Stimulated activated CD8-positive, alpha-beta memory T cell treated with anti-CD3 and anti-CD28 coated beads, Interleukin-4, amount 100 ng/mL, for 24 hours (primary cell): Measurements from ENCODE around the gene CA14.
"Not testable (repeated sequence)": the region's sequence is repeated elsewhere in the genome, so short reads cannot be mapped to it uniquely, and the experiment has no call there.

Experiments
- DNase-seq: peaks from one replicate; pipeline ENCODE4 v3.0.0-alpha.2; 2020; ENCODE audit warnings: low read depth

Gene CA14

GRCh38 chr1:150280138-150280707 lies 22.6 kb downstream of the CA14 start:
- DNase-seq, result no peak

DNA sequence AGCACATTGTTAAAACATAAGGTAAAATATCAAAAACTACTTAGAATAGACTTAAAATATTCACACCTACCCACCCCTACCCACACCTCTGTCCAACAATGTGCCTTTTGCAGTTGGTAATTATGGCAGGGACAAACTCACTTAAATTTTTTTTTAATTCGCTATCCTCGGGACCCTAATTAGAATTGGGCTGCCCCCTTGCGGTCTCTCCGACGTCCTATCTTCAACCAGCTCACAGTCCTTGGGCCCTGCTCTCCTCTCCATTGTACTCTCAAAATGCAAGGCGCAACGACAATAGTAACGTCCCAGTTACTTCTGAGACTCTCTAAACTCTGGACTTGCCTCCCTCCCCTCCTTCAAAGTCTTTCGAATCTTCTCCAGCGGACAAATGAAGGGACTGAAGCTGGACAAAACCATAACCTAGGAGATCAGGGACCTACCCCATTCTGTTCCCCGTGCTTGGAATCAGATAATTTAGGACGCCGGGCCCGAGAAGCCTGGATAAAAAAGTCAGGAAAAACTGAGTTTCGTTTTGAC lies 23.7 kb downstream of the CA14 start:
- DNase-seq, result peak; percentile 40

- DNase-seq, result peak; percentile 47
Observed at GRCh38 chr1:150281758-150282557, 24.4 kb downstream of the CA14 start, which contains the start of gene CIART. Gene CIART (plus strand): TSS chr1:150282554. CDS start chr1:150283268, 714 bp downstream.

GRCh38 chr1:150282558-150282958 lies 25.0 kb downstream of the CA14 start:
- no peak for DNase-seq

DNA sequence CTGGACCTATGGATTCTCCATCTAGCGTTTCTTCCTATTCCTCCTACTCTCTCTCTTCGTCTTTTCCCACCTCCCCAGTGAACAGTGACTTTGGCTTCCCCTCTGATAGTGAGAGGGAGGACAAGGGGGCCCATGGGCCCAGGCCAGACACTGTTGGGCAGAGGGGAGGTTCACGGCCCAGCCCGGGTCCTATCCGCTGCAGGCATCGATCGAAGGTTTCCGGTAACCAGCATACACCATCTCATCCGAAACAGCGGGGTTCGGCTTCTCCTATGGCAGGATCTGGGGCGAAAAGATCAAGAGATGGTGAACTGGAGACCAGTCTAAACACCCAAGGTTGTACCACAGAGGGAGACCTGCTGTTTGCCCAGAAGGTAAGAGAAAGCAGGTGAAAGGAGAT lies 25.7 kb downstream of the CA14 start:
- DNase-seq, result no peak

- no peak for DNase-seq
Observed at GRCh38 chr1:150288382-150288781, 30.8 kb downstream of the CA14 start.

- no peak for DNase-seq
Observed at GRCh38 chr1:150288822-150289221, 31.2 kb downstream of the CA14 start.

- peak; percentile 75 for DNase-seq
Observed at GRCh38 chr1:150293433-150294253, 36.1 kb downstream of the CA14 start, which contains the start of gene MRPS21. Gene MRPS21 (plus strand): TSS chr1:150293861. CDS start chr1:150294367, 506 bp downstream.

GRCh38 chr1:150295476-150295875 lies 37.9 kb downstream of the CA14 start:
- DNase-seq, result no peak

DNA sequence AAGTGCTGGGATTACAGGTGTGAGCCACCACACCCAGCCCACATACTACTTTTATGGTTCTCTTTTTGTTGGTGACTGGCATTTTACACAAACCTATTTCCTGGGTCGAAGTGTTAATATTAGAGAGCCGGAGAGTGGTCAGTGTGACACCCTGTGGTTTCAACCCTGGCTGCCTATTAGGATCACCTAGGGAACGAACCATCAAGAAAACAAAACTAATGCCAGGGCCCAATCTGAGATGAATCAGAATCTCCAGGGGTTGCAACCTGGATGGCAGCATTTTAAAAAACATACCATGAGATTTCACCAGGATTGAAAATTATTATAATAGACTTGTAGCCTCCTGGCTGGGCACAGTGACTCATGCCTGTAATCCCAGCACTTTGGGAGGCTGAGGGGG lies 42.1 kb downstream of the CA14 start:
- no peak for DNase-seq

GRCh38 chr1:150302338-150302737 lies 44.8 kb downstream of the CA14 start:
- no peak for DNase-seq

DNA sequence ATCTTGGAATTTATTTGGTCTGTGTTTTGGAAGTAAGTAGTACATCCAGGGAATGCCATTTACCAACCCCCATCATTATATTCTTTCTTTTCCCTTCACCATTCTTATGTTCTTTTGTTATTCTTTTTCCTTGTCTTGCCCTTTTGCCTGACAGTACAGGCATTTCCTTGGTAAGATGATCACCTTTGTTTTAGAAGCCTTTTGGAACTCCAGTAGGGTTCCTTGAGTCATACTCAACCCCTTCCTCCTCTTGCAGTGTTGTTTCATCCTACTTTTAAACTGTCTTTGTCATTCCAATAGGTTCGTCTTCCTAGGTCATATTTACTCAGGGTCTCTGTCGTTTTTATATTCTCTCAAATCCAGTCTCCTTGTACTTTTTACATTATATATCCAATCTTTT lies 45.3 kb downstream of the CA14 start:
- no peak for DNase-seq

DNA sequence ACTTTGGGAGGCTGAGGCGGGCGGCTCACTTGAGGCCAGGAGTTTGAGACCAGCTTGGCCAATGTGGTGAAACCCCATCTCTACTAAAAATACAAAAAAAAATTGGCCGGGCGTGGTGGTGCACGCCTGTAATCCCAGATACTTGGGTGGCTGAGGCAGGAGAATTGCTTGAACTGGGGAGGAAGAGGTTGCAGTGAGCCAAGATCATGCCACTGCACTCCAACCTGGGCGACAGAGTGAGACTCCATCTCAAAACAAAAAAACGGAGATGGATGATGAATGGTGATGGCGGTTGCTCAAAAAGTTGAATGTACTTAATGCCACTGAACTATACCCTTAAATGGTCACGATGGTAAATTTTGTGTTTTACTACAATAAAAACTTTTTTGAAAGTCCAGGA lies 51.0 kb downstream of the CA14 start:
- DNase-seq, result not testable (repeated sequence)

DNA sequence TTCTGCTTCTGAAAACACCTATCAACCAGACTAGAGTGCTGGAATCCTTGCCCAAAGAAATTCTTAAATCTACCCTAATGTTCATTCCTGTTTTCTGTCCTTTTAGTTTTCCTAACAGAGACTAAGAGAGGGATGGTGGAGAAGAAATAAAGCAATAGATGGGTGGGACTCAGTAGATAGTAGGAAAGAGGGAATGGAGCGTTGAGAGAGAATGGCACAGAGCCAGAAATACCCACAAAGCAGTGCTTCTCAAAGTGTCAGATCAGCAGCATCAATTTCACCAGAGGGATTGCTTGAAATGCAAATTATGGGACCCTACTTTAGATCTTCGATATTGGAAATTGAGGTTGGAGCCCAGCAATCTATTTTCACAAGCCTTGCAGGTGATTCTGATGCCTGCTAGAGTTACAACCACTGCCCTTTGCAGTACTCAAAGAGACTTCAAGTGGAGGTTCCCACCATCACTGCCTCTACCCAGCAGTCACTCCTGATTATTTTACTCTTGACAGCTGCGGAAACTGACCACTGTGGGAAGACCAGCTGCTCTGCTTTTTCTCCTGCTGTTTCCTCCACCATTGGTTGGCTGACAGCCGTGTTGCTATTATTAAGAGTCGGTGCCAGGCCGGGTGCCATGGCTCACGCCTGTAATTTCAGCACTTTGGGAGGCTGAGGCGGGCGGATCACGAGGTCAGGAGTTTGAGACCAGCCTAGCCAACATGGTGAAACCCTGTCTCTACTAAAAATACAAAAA lies 52.4 kb downstream of the CA14 start:
- no peak for DNase-seq

DNA sequence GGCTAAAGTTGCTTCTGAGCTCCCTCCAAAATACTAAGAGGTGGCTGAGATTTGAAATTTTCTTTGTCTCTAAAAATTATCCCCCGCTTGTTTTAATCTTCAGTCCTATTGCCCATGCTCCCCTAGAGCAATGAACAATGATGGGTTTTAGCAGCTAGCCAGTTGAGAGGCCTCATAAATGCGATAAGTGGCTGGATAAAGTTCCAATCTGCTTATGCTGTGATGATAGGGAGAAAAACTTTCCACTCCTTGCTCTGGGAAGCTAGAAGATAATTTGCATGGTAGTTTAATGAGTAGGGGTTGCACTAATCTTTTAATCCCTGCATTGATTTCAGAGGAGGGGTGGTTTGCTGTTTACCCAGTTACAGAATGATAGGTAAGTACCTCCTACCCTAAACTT lies 54.2 kb downstream of the CA14 start:
- DNase-seq, result no peak
